ENCODE data around the gene OLFM1. TPM values are rescaled to one million over a fixed set of nuclear protein-coding genes. Genes with fewer than 3 reads are reported as not detected.

The OLFM1 gene
- total and polyA plus RNA-seq, 7 experiments from 2014 or later, result 0.19 to 2.1 (median 0.87) TPM; not detected in 3

- H3K4me3 Mint-ChIP-seq, result no peak overlapping the region
- H3K27me3 Mint-ChIP-seq, result peaks cover 20 to 55% (median 34%) of the 10 kb centered on the region in 5 donors
- intact Hi-C loops (cut with micrococcal nuclease), result no loop called here
- no peaks in the 10 kb centered on the region for H3K4me1 ChIP-seq (ENCODE audit: control insufficient read depth in 2 of 2, insufficient read depth in 2 of 2, low read length in 2 of 2)
- H3K27ac Mint-ChIP-seq, result no peak overlapping the region
- H3K36me3 ChIP-seq (ENCODE audit: control insufficient read depth in 2 of 3, insufficient read depth in 3 of 3, low read length in 3 of 3), result no peaks in the 10 kb centered on the region
- no peaks in the 10 kb centered on the region for H3K9me3 ChIP-seq (ENCODE audit: control insufficient read depth in 2 of 3, low read length in 3 of 3)
- DNase-seq, result no peak
- no peak for ATAC-seq
- H3K4me1 Mint-ChIP-seq, result peaks cover 0 to 3% (median 0%) of the 10 kb centered on the region in 7 donors
- H3K27me3 ChIP-seq (ENCODE audit: control insufficient read depth in 2 of 2, insufficient read depth in 2 of 2, low read length in 2 of 2), result no peaks in the 10 kb centered on the region
- POLR2A ChIA-PET, result no interaction called here
- no peaks in the 10 kb centered on the region for H3K36me3 Mint-ChIP-seq
- H3K4me3 ChIP-seq (ENCODE audit: low read length), result no peak overlapping the region
- H3K9me3 Mint-ChIP-seq, result peaks cover 0 to 2% (median 0%) of the 10 kb centered on the region in 11 donors
- CTCF ChIA-PET, result no interaction called here
- no peak overlapping the region for H3K27ac ChIP-seq (ENCODE audit: low read depth, low read length)
These were observed 11.2 kb upstream of the OLFM1 start for GRCh38 chr9:135076143-135076875.

DNA sequence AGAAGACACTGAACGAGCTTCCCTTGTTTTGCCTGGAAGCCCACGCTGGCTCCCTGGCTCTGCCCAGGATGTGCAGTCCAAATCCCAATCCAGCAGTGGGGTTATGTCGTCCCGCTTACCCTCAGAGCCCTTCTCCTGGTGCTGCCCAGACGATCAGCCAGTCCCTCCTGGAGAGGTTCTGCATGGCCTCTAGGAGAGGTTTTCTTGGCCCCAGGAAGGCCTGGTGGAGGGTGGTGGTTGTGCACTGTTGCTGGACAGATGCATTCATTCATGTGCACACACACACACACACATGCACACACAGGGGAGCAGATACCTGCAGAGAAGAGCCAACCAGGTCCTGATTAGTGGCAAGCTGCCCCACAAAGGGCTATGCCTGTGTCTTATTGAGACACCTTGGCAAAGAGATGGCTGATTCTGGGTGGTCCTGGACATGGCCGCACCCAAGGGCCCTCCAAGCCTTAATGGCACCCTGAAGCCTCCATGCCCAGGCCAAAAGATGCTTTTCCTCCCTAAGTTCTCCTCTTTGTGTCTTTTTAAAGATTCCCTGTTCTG lies 10.5 kb upstream of the OLFM1 start:
- H3K27ac ChIP-seq (ENCODE audit: low read depth, low read length), result no peak overlapping the region
- intact Hi-C loops (cut with micrococcal nuclease), result no loop called here
- ChIA-PET POLR2A (no interaction called here), CTCF (no interaction called here)
- no peaks in the 10 kb centered on the region for H3K36me3 Mint-ChIP-seq
- peaks cover 20 to 55% (median 34%) of the 10 kb centered on the region in 5 donors for H3K27me3 Mint-ChIP-seq
- H3K4me1 Mint-ChIP-seq, result peaks cover 0 to 3% (median 0%) of the 10 kb centered on the region in 7 donors
- H3K4me3 ChIP-seq (ENCODE audit: low read length), result no peak overlapping the region
- ATAC-seq (no peak), DNase-seq (no peak)
- H3K36me3 ChIP-seq (ENCODE audit: control insufficient read depth in 2 of 3, insufficient read depth in 3 of 3, low read length in 3 of 3), result no peaks in the 10 kb centered on the region
- H3K27me3 ChIP-seq (ENCODE audit: control insufficient read depth in 2 of 2, insufficient read depth in 2 of 2, low read length in 2 of 2), result no peaks in the 10 kb centered on the region
- no peaks in the 10 kb centered on the region for H3K4me1 ChIP-seq (ENCODE audit: control insufficient read depth in 2 of 2, insufficient read depth in 2 of 2, low read length in 2 of 2)
- H3K27ac Mint-ChIP-seq, result no peak overlapping the region
- no peaks in the 10 kb centered on the region for H3K9me3 ChIP-seq (ENCODE audit: control insufficient read depth in 2 of 3, low read length in 3 of 3)
- peaks cover 0 to 2% (median 0%) of the 10 kb centered on the region in 11 donors for H3K9me3 Mint-ChIP-seq
- H3K4me3 Mint-ChIP-seq, result no peak overlapping the region

DNA sequence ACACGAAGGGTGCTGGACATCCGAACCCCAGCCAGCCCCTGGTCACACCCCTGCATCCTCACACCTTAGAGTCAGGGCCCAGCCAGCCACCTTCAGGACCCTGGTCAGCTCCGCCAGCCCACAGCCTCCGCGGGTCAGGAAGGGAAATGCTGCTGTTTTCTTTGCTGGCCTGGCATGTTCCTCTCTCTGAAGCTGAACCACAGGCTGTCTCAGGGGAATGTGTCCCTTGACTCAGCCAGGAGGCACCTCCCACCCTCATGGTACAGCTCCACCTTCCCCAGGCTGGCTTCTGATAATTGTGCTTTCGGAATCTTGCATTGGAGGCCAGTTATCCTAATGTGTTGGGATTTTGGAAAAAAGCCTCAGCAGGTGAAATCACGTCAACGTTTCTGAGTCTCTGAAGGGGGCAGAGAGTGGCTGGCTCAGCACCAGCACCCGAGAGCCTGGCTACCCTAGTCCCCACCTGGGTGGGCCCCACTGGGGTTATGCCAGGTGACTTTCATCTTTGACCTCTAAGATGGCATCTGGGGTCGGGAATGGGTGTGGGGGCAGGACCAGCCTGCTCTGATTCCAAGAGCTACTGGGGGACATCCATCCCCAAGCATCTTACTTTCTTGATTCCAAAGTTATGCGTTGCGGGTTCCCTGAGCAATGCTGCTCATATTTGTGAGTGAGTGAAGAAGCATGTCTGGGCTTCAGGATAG lies 9.8 kb upstream of the OLFM1 start:
- H3K4me1 Mint-ChIP-seq, result peaks cover 0 to 3% (median 0%) of the 10 kb centered on the region in 7 donors

DNA sequence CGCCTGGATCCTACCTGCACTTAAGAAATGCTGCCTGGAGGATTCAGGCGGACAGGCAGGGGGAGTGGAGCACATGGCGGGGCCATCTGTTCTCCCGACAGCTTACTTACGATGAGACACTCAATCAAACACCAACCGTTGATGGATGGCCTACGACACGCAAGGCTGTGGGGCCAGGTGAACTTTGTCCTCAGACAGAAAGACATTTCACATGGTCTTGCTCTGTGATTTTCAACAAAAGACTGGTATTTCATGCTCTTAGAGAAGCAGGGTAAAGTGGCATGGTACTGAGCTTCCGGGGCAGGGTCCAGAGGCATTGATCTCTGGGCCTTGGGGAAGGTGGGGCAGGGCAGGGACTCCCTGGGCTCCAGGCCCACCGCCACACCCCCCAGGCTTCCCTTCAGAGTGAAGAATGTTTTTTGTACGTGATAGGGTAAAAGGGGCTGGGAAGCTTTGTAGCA lies 9.1 kb upstream of the OLFM1 start:
- Mint-ChIP-seq H3K27me3 (peaks cover 20 to 54% (median 34%) of the 10 kb centered on the region in 5 donors), H3K27ac (no peak overlapping the region), H3K36me3 (no peaks in the 10 kb centered on the region), H3K4me3 (no peak overlapping the region), H3K9me3 (peaks cover 0 to 2% (median 0%) of the 10 kb centered on the region in 11 donors), H3K4me1 (peaks cover 0 to 3% (median 0%) of the 10 kb centered on the region in 7 donors)
- Histone ChIP-seq H3K27me3 (ENCODE audit: control insufficient read depth in 2 of 2, insufficient read depth in 2 of 2, low read length in 2 of 2) (no peaks in the 10 kb centered on the region), H3K9me3 (ENCODE audit: control insufficient read depth in 2 of 3, low read length in 3 of 3) (no peaks in the 10 kb centered on the region), H3K4me1 (ENCODE audit: control insufficient read depth in 2 of 2, insufficient read depth in 2 of 2, low read length in 2 of 2) (no peaks in the 10 kb centered on the region), H3K4me3 (ENCODE audit: low read length) (no peak overlapping the region), H3K27ac (ENCODE audit: low read depth, low read length) (no peak overlapping the region), H3K36me3 (ENCODE audit: control insufficient read depth in 2 of 3, insufficient read depth in 3 of 3, low read length in 3 of 3) (no peaks in the 10 kb centered on the region)
- ChIA-PET CTCF (no interaction called here), POLR2A (no interaction called here)
- DNase-seq, result no peak
- intact Hi-C loops (cut with micrococcal nuclease), result no loop called here
- ATAC-seq, result no peak

More for the DNA sequence above, 9.8 kb upstream of the OLFM1 start:
- H3K27me3 Mint-ChIP-seq, result peaks cover 20 to 51% (median 34%) of the 10 kb centered on the region in 5 donors
- Histone ChIP-seq H3K4me1 (ENCODE audit: control insufficient read depth in 2 of 2, insufficient read depth in 2 of 2, low read length in 2 of 2) (no peaks in the 10 kb centered on the region), H3K9me3 (ENCODE audit: control insufficient read depth in 2 of 3, low read length in 3 of 3) (no peaks in the 10 kb centered on the region), H3K36me3 (ENCODE audit: control insufficient read depth in 2 of 3, insufficient read depth in 3 of 3, low read length in 3 of 3) (no peaks in the 10 kb centered on the region), H3K27me3 (ENCODE audit: control insufficient read depth in 2 of 2, insufficient read depth in 2 of 2, low read length in 2 of 2) (no peaks in the 10 kb centered on the region), H3K27ac (ENCODE audit: low read depth, low read length) (no peak overlapping the region), H3K4me3 (ENCODE audit: low read length) (no peak overlapping the region)
- no peak overlapping the region for H3K4me3 Mint-ChIP-seq
- intact Hi-C loops (cut with micrococcal nuclease), result no loop called here
- peaks cover 0 to 2% (median 0%) of the 10 kb centered on the region in 11 donors for H3K9me3 Mint-ChIP-seq
- H3K27ac Mint-ChIP-seq, result no peak overlapping the region
- ChIA-PET POLR2A (no interaction called here), CTCF (no interaction called here)
- DNase-seq (no peak), ATAC-seq (no peak)
- no peaks in the 10 kb centered on the region for H3K36me3 Mint-ChIP-seq

DNA sequence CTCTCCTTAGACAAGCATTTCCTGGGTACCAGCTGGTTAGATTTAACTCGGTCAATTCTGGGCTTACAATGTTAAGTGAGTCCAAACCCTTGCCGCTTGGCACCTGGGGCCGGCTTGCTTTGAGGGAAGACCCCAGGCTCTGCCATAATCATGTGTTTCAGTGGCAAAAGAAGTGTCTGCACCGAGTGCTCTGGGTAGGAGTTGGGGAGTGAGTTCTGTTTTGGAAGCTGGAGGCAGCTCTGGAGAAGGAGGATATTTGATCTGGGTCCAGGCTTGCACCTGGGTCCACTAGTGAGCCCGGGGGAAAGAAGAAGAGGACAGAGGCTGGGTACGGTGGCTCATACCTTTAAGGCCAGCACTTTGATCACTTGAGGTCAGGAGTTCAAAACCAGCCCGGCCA lies 8.4 kb upstream of the OLFM1 start:
- intact Hi-C loops (cut with micrococcal nuclease), result no loop called here
- Mint-ChIP-seq H3K9me3 (peaks cover 0 to 2% (median 0%) of the 10 kb centered on the region in 11 donors), H3K27ac (no peak overlapping the region), H3K4me1 (peaks cover 0 to 3% (median 0%) of the 10 kb centered on the region in 7 donors), H3K36me3 (no peaks in the 10 kb centered on the region), H3K27me3 (peaks cover 20 to 54% (median 31%) of the 10 kb centered on the region in 5 donors), H3K4me3 (no peak overlapping the region)
- ChIA-PET CTCF (no interaction called here), POLR2A (no interaction called here)
- no peak for DNase-seq
- Histone ChIP-seq H3K4me3 (ENCODE audit: low read length) (no peak overlapping the region), H3K36me3 (ENCODE audit: control insufficient read depth in 2 of 3, insufficient read depth in 3 of 3, low read length in 3 of 3) (no peaks in the 10 kb centered on the region), H3K27ac (ENCODE audit: low read depth, low read length) (no peak overlapping the region), H3K27me3 (ENCODE audit: control insufficient read depth in 2 of 2, insufficient read depth in 2 of 2, low read length in 2 of 2) (no peaks in the 10 kb centered on the region), H3K9me3 (ENCODE audit: control insufficient read depth in 2 of 3, low read length in 3 of 3) (no peaks in the 10 kb centered on the region), H3K4me1 (ENCODE audit: control insufficient read depth in 2 of 2, insufficient read depth in 2 of 2, low read length in 2 of 2) (no peaks in the 10 kb centered on the region)
- ATAC-seq, result no peak

- H3K36me3 Mint-ChIP-seq, result no peaks in the 10 kb centered on the region
- H3K36me3 ChIP-seq (ENCODE audit: control insufficient read depth in 2 of 3, insufficient read depth in 3 of 3, low read length in 3 of 3), result no peaks in the 10 kb centered on the region
- peaks cover 0 to 4% (median 0%) of the 10 kb centered on the region in 11 donors for H3K9me3 Mint-ChIP-seq
- H3K4me3 ChIP-seq (ENCODE audit: low read length), result no peak overlapping the region
- no peak overlapping the region for H3K27ac ChIP-seq (ENCODE audit: low read depth, low read length)
- H3K4me3 Mint-ChIP-seq, result no peak overlapping the region
- H3K27ac Mint-ChIP-seq, result no peak overlapping the region
- DNase-seq (no peak), ATAC-seq (no peak)
- no peaks in the 10 kb centered on the region for H3K4me1 ChIP-seq (ENCODE audit: control insufficient read depth in 2 of 2, insufficient read depth in 2 of 2, low read length in 2 of 2)
- ChIA-PET CTCF (no interaction called here), POLR2A (no interaction called here)
- H3K27me3 Mint-ChIP-seq, result peaks cover 16 to 58% (median 26%) of the 10 kb centered on the region in 5 donors
- intact Hi-C loops (cut with micrococcal nuclease), result no loop called here
- peaks cover 0 to 3% (median 0%) of the 10 kb centered on the region in 7 donors for H3K4me1 Mint-ChIP-seq
- H3K9me3 ChIP-seq (ENCODE audit: control insufficient read depth in 2 of 3, low read length in 3 of 3), result no peaks in the 10 kb centered on the region
- no peaks in the 10 kb centered on the region for H3K27me3 ChIP-seq (ENCODE audit: control insufficient read depth in 2 of 2, insufficient read depth in 2 of 2, low read length in 2 of 2)
These were observed 7.8 kb upstream of the OLFM1 start for GRCh38 chr9:135079676-135080075.

All from naive thymus-derived CD4-positive, alpha-beta T cell (primary cell).